HG03575 (cell line): ENCODE data around the gene TCP10L.
"Not testable (repeated sequence)": the region's sequence is repeated elsewhere in the genome, so short reads cannot be mapped to it uniquely, and the experiment has no call there.

Source experiments
- ATAC-seq: cut with Tn5 transposase; IDR thresholded peaks from one replicate; pipeline ENCODE4 v1.9.1; 2021; ENCODE audit not compliant: unreplicated experiment, insufficient number of reproducible peaks, low FRiP score; ENCODE audit errors: extremely low read depth

The TCP10L gene

GRCh38 chr21:32561476-32561875, 23.8 kb downstream of the TCP10L start:
- ATAC-seq: not testable (repeated sequence)

- ATAC-seq: no peak
Measured at GRCh38 chr21:32560896-32561295, 24.4 kb downstream of the TCP10L start.

- ATAC-seq: no peak
Measured at GRCh38 chr21:32559006-32559610, 26.2 kb downstream of the TCP10L start.

GRCh38 chr21:32558106-32558505, 27.2 kb downstream of the TCP10L start:
- no peak for ATAC-seq

GRCh38 chr21:32554832-32555638, 30.3 kb downstream of the TCP10L start:
- ATAC-seq: no peak

- ATAC-seq: no peak
Measured at GRCh38 chr21:32549886-32550285, 35.4 kb downstream of the TCP10L start.

GRCh38 chr21:32549440-32549839, 35.9 kb downstream of the TCP10L start:
- ATAC-seq: no peak

GRCh38 chr21:32548978-32549377, 36.3 kb downstream of the TCP10L start:
- no peak for ATAC-seq

- no peak for ATAC-seq
Measured at GRCh38 chr21:32547018-32547417, 38.3 kb downstream of the TCP10L start.

- no peak for ATAC-seq
Measured at GRCh38 chr21:32545948-32546441, 39.3 kb downstream of the TCP10L start.

GRCh38 chr21:32544697-32545096, 40.6 kb downstream of the TCP10L start:
- ATAC-seq: no peak

- ATAC-seq: no peak
Measured at GRCh38 chr21:32543975-32544374, 41.3 kb downstream of the TCP10L start.

- not testable (repeated sequence) for ATAC-seq
Measured at GRCh38 chr21:32543056-32543455, 42.3 kb downstream of the TCP10L start.

- no peak for ATAC-seq
Measured at GRCh38 chr21:32539378-32539777, 45.9 kb downstream of the TCP10L start.

- no peak for ATAC-seq
Measured at GRCh38 chr21:32538147-32538792, 47.1 kb downstream of the TCP10L start.

- ATAC-seq: no peak
Measured at GRCh38 chr21:32537569-32537881, 47.8 kb downstream of the TCP10L start.

GRCh38 chr21:32535612-32536011, 49.7 kb downstream of the TCP10L start:
- ATAC-seq: no peak

- no peak for ATAC-seq
Measured at GRCh38 chr21:32534113-32534512, 51.2 kb downstream of the TCP10L start.

- ATAC-seq: no peak
Measured at GRCh38 chr21:32533611-32534010, 51.7 kb downstream of the TCP10L start.

- ATAC-seq: no peak
Measured at GRCh38 chr21:32533053-32533452, 52.3 kb downstream of the TCP10L start.
